CD4-positive, CD25-positive, alpha-beta regulatory T cell (primary cell): ENCODE measurements around the gene AMY2B. TPM values are rescaled to one million over a fixed set of nuclear protein-coding genes. Genes with fewer than 3 reads are reported as not detected.
"Not testable (repeated sequence)": the region's sequence is repeated elsewhere in the genome, so short reads cannot be mapped to it uniquely, and the experiment has no call there.

Source experiments
- ATAC-seq, 2 donors: fragments of 150-1000 bp; cut with Tn5 transposase; one replicate each; pipeline ENCODE4 v1.10.0; 2021; ENCODE audit warnings: low read depth in 2 of 2, moderate number of reproducible peaks in 2 of 2, moderate library complexity in 1 of 2
- DNase-seq, 3 donors: peaks; one replicate each; pipeline versions ENCODE4 v3.0.0 to v3.0.0-alpha.2; 2012 to 2022; ENCODE audit warnings: mixed read lengths in 1 of 3
- H3K27ac ChIP-seq: one replicate; pipeline ENCODE4 v1.7.0; 2013; ENCODE audit warnings: mild to moderate bottlenecking, low read length; ENCODE audit not compliant: insufficient read depth, poor library complexity, severe bottlenecking
- H3K27me3 ChIP-seq: one replicate; pipeline ENCODE4 v1.7.0; 2013; ENCODE audit warnings: low read length; ENCODE audit not compliant: control insufficient read depth, insufficient read depth
- H3K36me3 ChIP-seq: one replicate; pipeline ENCODE4 v1.7.0; 2013; ENCODE audit warnings: mild to moderate bottlenecking, low read length, moderate library complexity; ENCODE audit not compliant: control insufficient read depth, insufficient read depth
- H3K4me1 ChIP-seq: 2 replicates; pipeline ENCODE4 v1.7.0; 2013; ENCODE audit warnings: mild to moderate bottlenecking, low read length; ENCODE audit not compliant: insufficient read depth, control insufficient read depth, poor library complexity, severe bottlenecking
- H3K4me3 ChIP-seq: one replicate; pipeline ENCODE4 v1.7.0; 2013; ENCODE audit warnings: low read depth, mild to moderate bottlenecking, low read length, moderate library complexity
- H3K9me3 ChIP-seq, 2 experiments: 1 replicate in 1 of 2; 2 replicates in 1 of 2; pipeline ENCODE4 v1.7.0; 2013; ENCODE audit warnings: low read length in 2 of 2, mild to moderate bottlenecking in 1 of 2, moderate library complexity in 1 of 2; ENCODE audit not compliant: control insufficient read depth in 2 of 2
- H3K27ac Mint-ChIP-seq, 3 donors: one replicate each; pipeline ENCODE4 v1.8.0; 2020 to 2022; ENCODE audit warnings: mild to moderate bottlenecking in 3 of 3, mixed read lengths in 3 of 3, moderate library complexity in 2 of 3
- H3K27me3 Mint-ChIP-seq: one replicate; pipeline ENCODE4 v1.8.0; 2022; ENCODE audit warnings: mild to moderate bottlenecking, mixed read lengths
- H3K36me3 Mint-ChIP-seq: one replicate; pipeline ENCODE4 v1.8.0; 2020; ENCODE audit warnings: mixed read lengths
- H3K4me1 Mint-ChIP-seq, 4 donors: one replicate each; pipeline ENCODE4 v1.8.0; 2020 to 2022; ENCODE audit warnings: mixed read lengths in 4 of 4, mild to moderate bottlenecking in 1 of 4
- H3K4me3 Mint-ChIP-seq, 4 donors: one replicate each; pipeline ENCODE4 v1.8.0; 2020 to 2022; ENCODE audit warnings: mild to moderate bottlenecking in 4 of 4, mixed read lengths in 4 of 4, moderate library complexity in 3 of 4
- H3K9me3 Mint-ChIP-seq, 7 donors: one replicate each; pipeline ENCODE4 v1.8.0; 2020 to 2022; ENCODE audit warnings: mixed read lengths in 7 of 7, mild to moderate bottlenecking in 3 of 7, moderate library complexity in 2 of 7
- polyA plus RNA-seq, 4 donors: library from polyadenylated mRNA; unstranded; fragments of 300-500 nt; fragmentation: Illumina TruSeq; gene quantifications; one replicate each; pipeline ENCODE4 v1.2.3, GENCODE V29; 2021
- total RNA-seq: library from RNA; stranded (reverse); gene quantifications from one replicate; pipeline ENCODE4 v1.2.3, GENCODE V29; 2022

Gene AMY2B
- total and polyA plus RNA-seq, 5 donors from 2014 or later = 0.23 to 38.2 (median 1.4) TPM

DNA sequence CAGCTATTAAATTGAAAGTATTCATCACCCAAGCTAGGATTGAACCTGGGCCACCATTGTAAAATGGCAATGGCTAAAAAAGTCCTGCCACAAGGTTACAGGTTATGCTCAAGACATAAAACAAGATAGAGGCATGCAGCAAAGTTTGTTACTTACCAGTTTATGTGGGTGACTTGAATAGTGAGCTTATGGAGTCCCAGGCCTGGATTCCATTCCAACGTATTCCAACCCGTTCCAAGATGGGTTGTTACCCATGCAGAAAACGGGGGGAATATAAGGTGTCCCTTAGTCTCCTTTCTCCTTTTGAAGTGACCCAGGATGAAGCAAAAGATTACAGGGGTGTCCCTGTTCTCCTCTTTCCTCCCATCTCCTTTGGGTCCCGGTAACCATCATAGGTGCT, 56.0 kb downstream of the AMY2B start:
- not testable (repeated sequence) for H3K4me1 ChIP-seq, DNase-seq, H3K4me3 ChIP-seq, H3K27me3 ChIP-seq, H3K27ac ChIP-seq, ATAC-seq, H3K9me3 Mint-ChIP-seq, H3K4me1 Mint-ChIP-seq, H3K27me3 Mint-ChIP-seq, H3K4me3 Mint-ChIP-seq, H3K9me3 ChIP-seq, H3K27ac Mint-ChIP-seq, H3K36me3 ChIP-seq, H3K36me3 Mint-ChIP-seq

Other genes starting within 250 kb of the AMY2B start
- 51.1 TPM for gene RNPC3, start 45.9 kb upstream of the AMY2B start, total RNA-seq
- 10 to 100 TPM; 15.3 to 21.1 (median 19.0) TPM for gene RNPC3, start 45.9 kb upstream of the AMY2B start, polyA plus RNA-seq
- not detected for gene AMY2A, start 45.8 kb downstream of the AMY2B start, total RNA-seq
- not detected for gene AMY2A, start 45.8 kb downstream of the AMY2B start, polyA plus RNA-seq
- not detected for gene AMY1A, start 84.2 kb downstream of the AMY2B start, total RNA-seq
- gene AMY1A, start 84.2 kb downstream of the AMY2B start, polyA plus RNA-seq = not detected
- gene AMY1B, start 124.6 kb downstream of the AMY2B start, total RNA-seq = not detected
- gene AMY1B, start 124.6 kb downstream of the AMY2B start, polyA plus RNA-seq = not detected
- not detected for gene AMY1C, start 178.3 kb downstream of the AMY2B start, total RNA-seq
- gene AMY1C, start 178.3 kb downstream of the AMY2B start, polyA plus RNA-seq = not detected